Ramos (cell line): Measurements from ENCODE around the gene ATAD1.

Experiments used
- in situ Hi-C: fragments of 300-500 bp; cut with MboI; formaldehyde crosslinking; loops from one replicate; pipeline ENCODE4 v1.14.3; 2022; ENCODE audit warnings: low sequenced_read_pairs; ENCODE audit not compliant: unreplicated experiment

Gene ATAD1

DNA sequence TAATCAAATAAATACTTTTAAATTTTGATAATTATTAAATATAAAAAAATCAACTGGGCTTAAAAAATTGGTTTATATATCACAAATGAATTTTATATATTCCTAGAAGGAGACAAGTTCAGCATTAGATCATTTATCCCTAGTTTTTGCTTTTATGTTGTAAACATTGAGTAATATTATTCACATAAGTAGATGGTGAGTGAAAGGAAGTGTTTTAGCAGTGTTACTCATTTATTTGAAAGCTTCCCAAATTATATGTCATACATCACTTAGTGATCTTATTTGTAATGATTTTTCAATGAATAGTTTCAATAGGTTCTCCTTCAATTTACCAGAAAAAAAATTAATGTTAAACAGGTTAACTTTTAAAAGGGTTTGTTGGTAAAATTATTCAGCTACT lies 29.5 kb upstream of the ATAD1 start:
- in situ Hi-C loops = loop anchor here (25.0 kb wide), 1 partner anchor 1140 kb away; the partner anchor contains the start of gene FAS

DNA sequence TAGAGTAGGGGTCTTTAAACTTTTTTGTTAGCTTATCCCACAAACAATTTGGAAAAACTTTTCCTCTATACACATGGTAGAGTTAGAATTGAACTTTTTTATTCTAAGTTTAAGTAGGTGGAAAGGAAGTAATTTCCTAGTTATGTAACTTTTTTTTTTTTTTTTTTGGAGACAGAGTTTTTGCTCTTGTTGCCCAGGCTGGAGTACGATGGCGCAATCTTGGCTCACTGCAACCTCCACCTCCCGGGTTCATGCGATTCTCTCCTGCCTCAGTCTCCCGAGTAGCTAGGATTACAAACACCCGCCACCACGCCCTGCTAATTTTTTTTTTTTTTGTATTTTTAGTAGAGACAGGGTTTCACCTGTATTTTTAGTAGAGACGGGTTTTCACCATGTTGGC lies 28.7 kb upstream of the ATAD1 start:
- in situ Hi-C loops = loop anchor here (25.0 kb wide), 1 partner anchor 1141 kb away; the partner anchor contains the start of gene FAS

DNA sequence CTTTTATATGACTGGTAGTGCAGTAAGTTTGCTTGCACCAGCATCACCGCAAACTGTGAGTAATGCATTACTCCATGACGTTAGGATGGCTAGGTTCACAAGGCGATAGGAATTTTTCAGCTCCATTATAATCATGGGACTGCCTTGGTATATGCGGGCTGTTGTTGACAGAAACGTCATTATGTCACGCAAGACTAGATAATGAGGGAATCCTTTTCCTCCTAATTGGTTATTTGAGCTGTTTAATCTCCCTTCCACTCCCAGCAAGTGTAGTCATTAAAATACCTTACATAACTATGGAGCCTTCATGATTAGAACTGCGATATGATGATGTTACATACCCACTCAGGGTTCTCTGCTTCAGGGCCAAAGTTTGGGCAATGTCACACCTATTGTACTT lies 28.0 kb upstream of the ATAD1 start:
- in situ Hi-C loops = loop anchor here (25.0 kb wide), 1 partner anchor 1141 kb away; the partner anchor contains the start of gene FAS

DNA sequence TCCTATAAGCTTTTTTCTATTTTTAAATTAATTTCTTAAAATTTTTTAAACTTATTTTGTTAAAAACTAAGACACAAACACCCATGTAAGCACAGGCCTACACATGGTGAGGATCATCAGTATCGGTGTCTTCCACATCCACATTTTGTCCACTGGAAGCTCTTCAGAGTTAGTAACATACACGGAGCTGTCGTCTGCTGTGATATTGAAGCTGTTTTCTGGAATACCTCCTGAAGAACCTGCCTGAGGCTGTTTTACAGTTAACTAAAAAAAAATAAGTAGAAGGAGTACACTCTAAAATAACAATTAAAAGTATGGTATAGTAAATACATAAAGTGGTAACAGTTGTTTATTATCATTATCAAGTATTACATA lies 27.6 kb upstream of the ATAD1 start:
- in situ Hi-C loops = loop anchor here (25.0 kb wide), 1 partner anchor 1142 kb away; the partner anchor contains the start of gene FAS

GRCh38 chr10:87844837-87845623 lies 27.0 kb upstream of the ATAD1 start:
- in situ Hi-C loops = loop anchor here (25.0 kb wide), 1 partner anchor 1142 kb away; the partner anchor contains the start of gene FAS

GRCh38 chr10:87843714-87844113 lies 25.7 kb upstream of the ATAD1 start:
- in situ Hi-C loops = loop anchor here (25.0 kb wide), 1 partner anchor 1144 kb away; the partner anchor contains the start of gene FAS

DNA sequence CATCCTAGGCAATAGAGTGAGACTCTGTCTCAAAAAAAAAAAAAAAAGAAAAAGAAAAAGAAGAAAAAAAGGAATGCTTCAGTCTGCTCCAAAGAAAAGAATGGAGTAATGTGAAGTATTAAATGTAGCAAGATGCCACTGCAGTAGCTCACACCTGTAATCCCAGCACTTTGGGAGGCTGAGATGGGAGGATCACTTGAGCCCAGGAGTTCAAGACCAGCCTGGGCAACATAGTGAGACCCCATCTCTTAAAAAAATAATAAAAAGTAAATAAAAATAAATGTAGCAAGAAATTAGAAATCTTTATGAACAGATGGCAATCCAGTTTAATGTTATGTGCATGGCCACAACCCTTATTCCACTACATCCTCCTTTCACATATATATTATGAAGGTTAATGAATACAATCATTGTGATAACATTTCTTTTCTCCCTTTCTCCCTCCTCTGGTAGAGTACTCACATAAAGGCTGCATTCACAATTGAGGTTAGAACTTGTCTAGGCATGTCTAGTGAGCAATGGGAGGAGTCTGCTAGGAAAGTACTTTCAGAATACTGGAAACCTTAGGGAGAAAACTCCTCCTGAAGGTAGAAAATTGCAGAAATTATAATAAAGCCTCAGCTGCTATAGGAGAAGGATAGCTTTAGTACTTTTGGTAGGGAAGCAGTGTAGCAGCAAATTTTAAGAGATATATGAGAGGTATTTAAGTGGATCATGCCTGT lies 24.9 kb upstream of the ATAD1 start:
- in situ Hi-C loops = loop anchor here (25.0 kb wide), 1 partner anchor 1144 kb away; the partner anchor contains the start of gene FAS

GRCh38 chr10:87842220-87842641 lies 24.2 kb upstream of the ATAD1 start:
- in situ Hi-C loops = loop anchor here (25.0 kb wide), 1 partner anchor 1145 kb away; the partner anchor contains the start of gene FAS

- in situ Hi-C loops = loop anchor here (25.0 kb wide), 1 partner anchor 1146 kb away; the partner anchor contains the start of gene FAS
Measured at GRCh38 chr10:87841186-87841585, 23.2 kb upstream of the ATAD1 start.

- in situ Hi-C loops = loop anchor here (25.0 kb wide), 1 partner anchor 1149 kb away; the partner anchor contains the start of gene FAS
Measured at GRCh38 chr10:87838650-87839049, 20.6 kb upstream of the ATAD1 start.

DNA sequence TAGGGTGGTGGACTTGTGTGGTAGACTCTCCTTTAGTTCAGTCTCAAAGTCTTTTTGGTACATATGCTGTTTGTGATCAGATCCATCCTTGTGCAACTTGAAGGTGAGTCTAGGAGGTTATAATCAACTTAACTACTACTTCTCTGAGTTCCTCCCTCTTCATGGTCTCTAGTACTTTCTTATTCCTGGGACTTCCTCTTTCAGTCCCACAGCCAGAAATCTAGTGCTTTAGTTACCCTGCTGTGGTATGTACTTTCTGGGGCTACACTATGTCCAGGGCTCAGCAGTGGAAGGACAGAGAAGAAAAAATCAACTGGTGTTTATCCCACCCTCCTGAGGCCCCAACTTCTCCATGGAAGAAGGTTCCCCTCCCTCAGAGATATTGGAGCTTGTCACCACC lies 19.4 kb upstream of the ATAD1 start:
- in situ Hi-C loops = loop anchor here (25.0 kb wide), 1 partner anchor 1150 kb away; the partner anchor contains the start of gene FAS

GRCh38 chr10:87836098-87836497 lies 18.1 kb upstream of the ATAD1 start:
- in situ Hi-C loops = loop anchor here (25.0 kb wide), 1 partner anchor 1151 kb away; the partner anchor contains the start of gene FAS

GRCh38 chr10:87829986-87830729 lies 12.1 kb upstream of the ATAD1 start:
- in situ Hi-C loops = loop anchor here (25.0 kb wide), 1 partner anchor 1157 kb away; the partner anchor contains the start of gene FAS

GRCh38 chr10:87829051-87829450 lies 11.0 kb upstream of the ATAD1 start:
- in situ Hi-C loops = loop anchor here (25.0 kb wide), 1 partner anchor 1158 kb away; the partner anchor contains the start of gene FAS

- in situ Hi-C loops = loop anchor here (25.0 kb wide), 1 partner anchor 1160 kb away; the partner anchor contains the start of gene FAS
Measured at GRCh38 chr10:87827681-87828080, 9.7 kb upstream of the ATAD1 start.

DNA sequence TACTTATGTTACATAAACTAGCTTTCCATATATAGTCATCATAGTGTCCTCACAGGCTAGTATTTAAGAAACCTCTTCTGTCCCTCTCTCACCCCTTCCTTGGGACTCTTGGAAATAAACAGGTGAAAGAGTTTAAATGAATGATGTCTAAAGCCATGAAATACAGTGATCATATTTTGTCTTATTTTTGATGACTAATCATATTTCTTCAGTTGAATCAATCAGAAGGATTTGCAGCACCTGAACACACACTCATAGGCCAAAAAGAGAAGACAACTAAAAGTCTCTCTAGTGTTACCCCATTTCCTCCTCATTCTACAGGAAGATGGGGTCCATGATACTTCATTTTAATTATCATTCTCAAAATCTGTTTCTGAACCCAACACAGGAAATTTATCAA lies 8.6 kb upstream of the ATAD1 start:
- in situ Hi-C loops = loop anchor here (25.0 kb wide), 1 partner anchor 1161 kb away; the partner anchor contains the start of gene FAS

DNA sequence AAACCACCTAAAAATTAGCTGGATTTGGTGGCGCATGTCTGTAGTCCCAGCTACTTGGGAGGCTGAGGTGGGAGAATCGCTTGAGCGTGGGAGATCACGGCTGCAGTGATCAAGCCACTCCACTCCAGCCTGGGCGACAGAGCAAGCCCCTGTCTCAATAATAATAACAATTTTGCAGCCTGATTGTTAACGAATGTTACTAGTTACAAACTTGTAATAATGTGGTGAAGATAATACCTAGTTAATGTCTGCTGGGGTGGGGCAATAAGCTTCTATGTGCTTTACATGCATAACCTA lies 1.2 kb upstream of the ATAD1 start:
- in situ Hi-C loops = no loop called here

DNA sequence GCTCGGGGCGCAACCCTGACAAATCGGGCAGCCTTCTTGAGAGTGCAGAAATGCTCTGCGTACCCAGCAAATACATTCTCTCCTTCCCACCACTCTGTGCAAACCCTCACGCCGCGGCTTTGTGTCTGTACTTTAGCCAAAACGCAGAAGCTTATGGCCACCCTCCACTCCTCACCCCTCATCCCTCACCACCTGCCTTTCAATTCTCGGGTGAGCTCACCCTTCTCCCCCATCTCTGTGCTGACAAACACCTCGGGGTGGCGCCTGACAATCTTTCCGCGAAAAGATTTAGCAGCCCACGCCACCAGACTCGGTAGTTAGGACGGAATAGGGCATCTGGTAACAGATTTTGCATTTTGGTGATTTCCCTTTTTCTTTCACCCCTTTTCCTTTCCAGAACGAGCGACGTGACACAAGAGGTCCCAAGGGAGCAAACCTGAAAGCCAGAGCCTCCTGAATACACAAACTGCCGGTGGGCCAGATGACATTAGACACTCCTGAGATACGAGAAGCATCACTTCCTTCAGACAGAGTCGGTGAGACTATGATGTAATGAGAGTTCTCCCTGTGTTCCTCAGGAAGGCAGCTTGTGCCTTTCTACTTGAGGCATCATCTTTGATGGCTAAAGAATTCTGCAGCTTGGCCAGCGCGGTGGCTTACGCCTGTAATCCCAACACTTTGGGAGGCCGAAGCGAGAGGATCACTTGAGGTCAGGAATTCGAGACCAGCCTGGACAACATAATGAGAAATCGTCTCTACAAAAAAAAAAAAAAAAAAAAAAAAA lies 671 bp upstream of the ATAD1 start:
- in situ Hi-C loops = no loop called here
